Retinal pigment epithelial cell (primary cell): ENCODE data around the gene AP5S1.

Experiments used
- DNase-seq: peaks from one replicate; pipeline ENCODE4 v3.0.0-alpha.2; 2010; ENCODE audit warnings: low read depth
- H3K4me3 ChIP-seq: 2 replicates; pipeline ENCODE4 v1.5.1; 2011; ENCODE audit warnings: mild to moderate bottlenecking, low read length, control low read depth, moderate library complexity
- CTCF ChIP-seq: conservative IDR thresholded peaks from 2 replicates; pipeline ENCODE4 v1.5.1; 2011; ENCODE audit warnings: low read depth, low read length, control low read depth, inconsistent platforms

Gene AP5S1

DNA sequence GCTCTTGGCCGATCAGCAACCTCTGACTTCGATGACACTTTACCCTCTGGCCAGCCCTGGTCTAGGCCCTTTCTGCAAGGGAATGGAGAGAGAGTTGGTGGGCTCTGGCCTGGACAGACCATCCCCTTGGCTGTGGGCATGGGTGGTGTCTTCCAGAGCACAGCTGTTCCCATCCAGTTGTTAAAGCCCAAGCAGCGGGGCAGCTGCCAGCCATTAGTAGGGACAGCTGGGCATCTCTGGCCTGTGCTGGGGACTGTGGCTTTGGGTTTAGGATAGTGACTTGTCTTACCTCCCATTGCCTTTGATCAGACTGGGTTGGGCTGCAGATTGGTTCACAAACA, 21.5 kb upstream of the AP5S1 start:
- no peak overlapping the region for H3K4me3 ChIP-seq
- no peak for TF ChIP-seq CTCF
- DNase-seq, result no peak

DNA sequence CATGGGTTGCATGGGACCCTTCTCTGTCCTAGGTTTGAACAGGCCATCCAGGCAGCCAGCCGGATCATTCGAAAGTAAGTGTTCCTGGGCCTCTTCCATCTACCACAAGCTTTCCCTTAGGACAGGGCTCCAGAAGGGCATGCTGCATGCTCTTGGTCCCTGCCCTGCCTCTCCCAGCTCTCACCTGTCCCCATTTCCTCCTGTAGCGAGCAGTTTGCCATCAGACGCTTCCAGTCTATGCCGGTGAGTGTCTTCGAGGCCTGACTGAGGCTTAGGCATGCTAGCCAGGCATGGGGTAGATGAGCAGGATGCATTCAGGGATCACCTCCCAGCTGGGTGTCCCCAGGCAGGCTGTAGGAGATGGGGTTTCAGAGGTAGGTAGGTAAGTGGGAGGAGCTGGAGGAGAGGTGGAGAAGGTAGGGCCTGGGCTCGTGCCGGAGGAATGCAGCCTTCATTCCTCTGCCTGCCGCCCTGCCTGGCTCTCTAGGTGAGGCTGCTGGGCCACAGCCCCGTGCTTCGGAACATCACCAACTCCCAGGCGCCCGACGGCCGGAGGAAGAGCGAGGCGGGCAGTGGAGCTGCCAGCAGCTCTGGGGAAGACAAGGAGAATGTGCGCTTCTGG, 20.0 kb upstream of the AP5S1 start:
- no peak overlapping the region for H3K4me3 ChIP-seq
- TF ChIP-seq CTCF, result no peak
- no peak for DNase-seq

- H3K4me3 ChIP-seq, result no peak overlapping the region
Observed at GRCh38 chr20:3800878-3801260, 19.5 kb upstream of the AP5S1 start.

DNA sequence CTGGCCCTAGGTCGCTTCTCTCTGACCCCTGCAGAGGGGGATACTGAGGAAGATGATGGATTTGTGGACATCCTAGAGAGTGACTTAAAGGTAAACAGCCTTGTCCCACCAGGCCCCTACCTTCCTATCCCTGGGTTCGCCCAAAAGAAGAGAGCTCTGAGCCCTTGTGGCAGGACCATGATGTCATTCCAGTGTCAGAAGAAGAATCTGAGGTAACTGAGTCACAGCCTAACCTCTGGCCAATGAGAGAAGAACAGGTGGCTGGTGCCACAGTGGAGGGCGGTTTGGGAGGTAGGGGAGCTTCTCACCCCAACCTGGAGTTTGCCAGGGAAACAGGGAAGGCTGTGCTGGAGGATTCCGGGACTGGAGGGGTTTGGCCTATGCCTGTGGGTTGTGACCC, 19.0 kb upstream of the AP5S1 start:
- no peak overlapping the region for H3K4me3 ChIP-seq
- no peak for DNase-seq
- TF ChIP-seq CTCF, result no peak

More at GRCh38 chr20:3800878-3801260, 19.5 kb upstream of the AP5S1 start:
- TF ChIP-seq CTCF, result no peak
- no peak for DNase-seq

DNA sequence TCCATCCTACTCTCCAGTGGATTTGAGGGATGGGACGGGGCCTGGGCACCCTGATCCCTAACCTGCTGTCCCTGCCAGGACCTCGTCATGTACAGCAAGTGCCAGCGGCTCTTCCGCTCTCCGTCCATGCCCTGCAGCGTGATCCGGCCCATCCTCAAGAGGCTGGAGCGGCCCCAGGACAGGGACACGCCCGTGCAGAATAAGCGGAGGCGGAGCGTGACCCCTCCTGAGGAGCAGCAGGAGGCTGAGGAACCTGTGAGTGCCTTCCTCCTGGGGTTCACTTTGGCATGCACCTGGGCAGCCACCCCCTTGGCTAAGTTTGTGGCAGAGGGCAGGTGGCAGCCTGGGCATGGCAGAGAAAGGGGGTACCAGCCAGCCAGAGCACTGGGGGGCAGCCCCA, 18.5 kb upstream of the AP5S1 start:
- no peak overlapping the region for H3K4me3 ChIP-seq
- no peak for DNase-seq
- TF ChIP-seq CTCF, result no peak

DNA sequence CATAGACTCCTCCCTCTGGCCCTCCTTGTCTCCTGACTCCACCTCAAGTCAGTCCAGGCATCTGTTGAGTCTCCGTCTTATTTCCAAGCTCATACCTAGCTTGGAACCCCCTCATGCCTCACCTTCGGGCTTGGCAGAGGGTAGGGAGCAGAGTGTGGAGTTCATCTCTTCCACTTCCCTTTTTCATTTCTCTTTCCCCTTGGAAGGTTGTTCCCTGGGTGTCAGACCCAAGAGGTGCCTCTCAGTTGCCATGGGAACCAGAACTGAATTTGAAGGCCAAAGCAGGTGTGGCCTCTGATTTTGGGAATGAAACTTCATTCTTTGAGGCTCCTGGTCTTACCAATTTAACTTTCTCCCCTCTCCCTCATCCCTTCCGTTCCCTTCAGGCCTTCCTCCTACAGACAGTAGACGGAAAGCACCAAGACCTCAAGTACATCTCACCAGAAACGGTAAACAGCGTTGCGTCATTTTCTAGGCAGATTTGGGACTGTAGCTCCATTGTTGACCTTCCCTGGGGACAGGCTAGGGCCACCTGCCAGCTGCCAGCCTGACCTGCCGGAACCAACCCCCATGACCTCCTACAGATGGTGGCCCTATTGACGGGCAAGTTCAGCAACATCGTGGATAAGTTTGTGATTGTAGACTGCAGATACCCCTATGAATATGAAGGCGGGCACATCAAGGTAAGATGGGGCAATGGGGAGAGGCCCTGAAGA, 17.7 kb upstream of the AP5S1 start:
- no peak for DNase-seq
- H3K4me3 ChIP-seq, result no peak overlapping the region
- TF ChIP-seq CTCF, result no peak

GRCh38 chr20:3803289-3803688, 17.1 kb upstream of the AP5S1 start:
- DNase-seq, result no peak
- TF ChIP-seq CTCF, result no peak
- no peak overlapping the region for H3K4me3 ChIP-seq
